ENCODE results near the gene FCGR1A. TPM values are rescaled to one million over a fixed set of nuclear protein-coding genes. Genes with fewer than 3 reads are reported as not detected.
"Not testable (repeated sequence)": the region's sequence is repeated elsewhere in the genome, so short reads cannot be mapped to it uniquely, and the experiment has no call there.

Gene FCGR1A
- total RNA-seq, 1 donor from 2014 or later = 1.2 TPM

DNA sequence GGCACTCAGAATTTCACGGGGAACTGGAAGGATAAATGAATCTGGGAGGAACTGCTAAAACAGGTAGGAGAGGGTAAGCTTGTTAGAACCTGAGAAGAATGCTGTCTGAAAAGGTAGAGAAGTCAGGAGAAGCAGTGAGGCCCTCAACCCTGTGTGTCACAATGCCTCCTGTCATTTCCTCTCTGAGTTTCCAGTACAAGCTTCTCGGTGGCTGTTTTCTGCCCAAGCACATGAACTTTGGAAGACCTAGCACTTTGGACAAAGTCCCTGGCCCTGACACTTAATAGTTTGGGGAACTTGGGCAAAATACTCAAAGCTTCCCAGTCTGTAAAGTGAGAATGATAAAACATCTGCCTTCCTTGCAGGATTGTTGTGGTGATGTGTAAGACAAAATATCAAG is 44.1 kb downstream of the FCGR1A start:
- H3K27me3 ChIP-seq (ENCODE audit: low read depth); intact Hi-C loops (cut with micrococcal nuclease); DNase-seq; H3K4me3 ChIP-seq; H3K36me3 ChIP-seq; H3K9me3 ChIP-seq (replicated peaks); H3K4me1 ChIP-seq; H3K27ac ChIP-seq (replicated peaks): not testable (repeated sequence)

DNA sequence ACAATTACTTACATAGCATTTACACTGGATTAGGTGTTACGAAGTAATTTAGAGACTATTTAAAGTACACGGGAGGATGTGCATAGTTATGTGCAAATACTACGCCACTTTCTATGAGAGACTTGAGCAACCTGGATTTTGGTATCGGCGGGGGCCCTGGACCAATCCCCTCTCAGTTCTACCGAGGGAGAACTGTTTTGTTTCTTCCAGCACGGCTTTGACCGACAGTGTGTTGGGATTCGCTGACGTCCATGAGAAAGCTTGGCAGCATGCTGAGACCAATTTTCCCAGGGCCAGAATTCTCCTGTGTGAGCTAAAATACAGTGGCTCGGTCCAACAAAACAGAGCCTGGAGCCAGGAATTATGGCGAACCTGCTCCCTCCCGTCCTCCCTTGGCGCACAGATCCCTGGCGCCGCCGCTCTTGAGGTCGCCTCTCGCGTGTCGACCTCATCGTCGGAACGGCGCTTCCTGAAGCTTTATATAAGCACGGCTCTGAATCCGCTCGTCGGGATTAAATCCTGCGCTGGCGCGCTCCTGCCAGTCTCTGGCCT is 49.3 kb downstream of the FCGR1A start:
- H3K27me3 ChIP-seq (ENCODE audit: low read depth); DNase-seq; H3K27ac ChIP-seq (replicated peaks); H3K36me3 ChIP-seq; intact Hi-C loops (cut with micrococcal nuclease); H3K9me3 ChIP-seq (replicated peaks); H3K4me1 ChIP-seq; H3K4me3 ChIP-seq: not testable (repeated sequence)

DNA sequence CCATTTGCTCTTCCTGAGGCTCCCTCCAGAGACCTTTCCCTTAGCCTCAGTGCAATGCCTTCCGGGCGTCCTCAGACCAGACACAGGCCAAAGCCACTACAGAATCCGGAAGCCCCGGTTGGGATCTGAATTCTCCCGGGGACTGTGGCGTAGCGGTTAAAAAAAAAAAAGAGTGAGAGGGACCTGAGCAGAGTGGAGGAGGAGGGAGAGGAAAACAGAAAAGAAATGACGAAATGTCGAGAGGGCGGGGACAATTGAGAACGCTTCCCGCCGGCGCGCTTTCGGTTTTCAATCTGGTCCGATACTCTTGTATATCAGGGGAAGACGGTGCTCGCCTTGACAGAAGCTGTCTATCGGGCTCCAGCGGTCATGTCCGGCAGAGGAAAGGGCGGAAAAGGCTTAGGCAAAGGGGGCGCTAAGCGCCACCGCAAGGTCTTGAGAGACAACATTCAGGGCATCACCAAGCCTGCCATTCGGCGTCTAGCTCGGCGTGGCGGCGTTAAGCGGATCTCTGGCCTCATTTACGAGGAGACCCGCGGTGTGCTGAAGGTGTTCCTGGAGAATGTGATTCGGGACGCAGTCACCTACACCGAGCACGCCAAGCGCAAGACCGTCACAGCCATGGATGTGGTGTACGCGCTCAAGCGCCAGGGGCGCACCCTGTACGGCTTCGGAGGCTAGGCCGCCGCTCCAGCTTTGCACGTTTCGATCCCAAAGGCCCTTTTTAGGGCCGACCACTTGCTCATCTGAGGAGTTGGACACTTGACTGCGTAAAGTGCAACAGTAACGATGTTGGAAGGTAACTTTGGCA is 50.0 kb downstream of the FCGR1A start:
- H3K27me3 ChIP-seq (ENCODE audit: low read depth); H3K4me3 ChIP-seq; DNase-seq; H3K27ac ChIP-seq (replicated peaks); H3K36me3 ChIP-seq; H3K9me3 ChIP-seq (replicated peaks); intact Hi-C loops (cut with micrococcal nuclease); H3K4me1 ChIP-seq: not testable (repeated sequence)

DNA sequence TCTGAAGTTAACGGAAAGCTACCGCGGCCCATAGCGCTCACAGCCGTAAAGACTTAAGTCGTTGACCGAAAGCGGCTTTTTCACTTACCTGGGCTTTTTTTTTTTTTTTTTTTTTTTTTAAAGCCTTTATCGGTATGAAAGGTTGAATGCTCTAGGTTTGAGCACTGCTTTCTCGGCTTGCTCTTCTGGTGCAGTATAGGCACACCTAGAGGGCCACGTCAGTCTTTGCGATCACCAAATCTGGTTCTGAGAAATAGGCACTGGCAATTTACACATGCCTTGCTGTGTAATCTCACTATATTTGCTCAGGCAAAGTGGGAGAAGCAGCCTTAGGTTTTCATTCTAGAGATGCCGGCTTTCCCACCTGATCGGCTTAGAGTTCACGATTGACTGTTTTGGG is 50.6 kb downstream of the FCGR1A start:
- H3K4me1 ChIP-seq; H3K27ac ChIP-seq (replicated peaks); H3K4me3 ChIP-seq; H3K9me3 ChIP-seq (replicated peaks); H3K36me3 ChIP-seq; DNase-seq; H3K27me3 ChIP-seq (ENCODE audit: low read depth); intact Hi-C loops (cut with micrococcal nuclease): not testable (repeated sequence)

DNA sequence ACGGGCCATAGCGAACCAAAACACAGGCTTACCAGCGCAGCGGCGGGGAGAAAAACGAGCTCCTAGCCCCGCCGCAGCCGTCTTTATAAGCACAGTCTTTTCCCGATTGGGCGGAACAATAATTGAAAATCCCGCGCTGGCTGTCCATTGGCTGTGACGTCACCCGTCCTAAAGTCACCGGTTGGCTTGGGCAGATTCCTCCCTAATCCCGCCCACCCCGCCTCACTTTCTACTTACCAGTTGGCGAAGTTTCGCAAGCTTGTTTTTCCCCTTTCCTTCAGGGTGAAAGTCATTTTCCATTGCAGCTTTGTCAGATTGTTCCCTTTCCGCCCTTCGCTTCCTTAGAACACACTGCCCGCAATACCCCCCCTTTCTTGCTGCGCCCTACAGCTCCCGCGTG is 58.7 kb downstream of the FCGR1A start:
- H3K9me3 ChIP-seq (replicated peaks); H3K36me3 ChIP-seq; intact Hi-C loops (cut with micrococcal nuclease); H3K27ac ChIP-seq (replicated peaks); DNase-seq; H3K27me3 ChIP-seq (ENCODE audit: low read depth); H3K4me3 ChIP-seq: not testable (repeated sequence)
- peaks cover 29% of the 10 kb centered on the region for H3K4me1 ChIP-seq

Other genes with a start within 250 kb of the FCGR1A start
- not detected for gene PPIAL4C, start 198.8 kb upstream of the FCGR1A start, total RNA-seq
- gene BOLA1, start 116.9 kb downstream of the FCGR1A start, total RNA-seq = 19.4 TPM
- gene SV2A, start 135.2 kb downstream of the FCGR1A start, total RNA-seq = 0.44 TPM
- 25.3 TPM for gene SF3B4, start 145.1 kb downstream of the FCGR1A start, total RNA-seq
- gene MTMR11, start 154.2 kb downstream of the FCGR1A start, total RNA-seq = 4.9 TPM
- gene OTUD7B, start 228.0 kb downstream of the FCGR1A start, total RNA-seq = 23.8 TPM

Measured in left ventricle myocardium inferior (tissue), 1 donor.